Astrocyte of the cerebellum (primary cell): ENCODE data around the gene COG8.
"Not testable (repeated sequence)": the region's sequence is repeated elsewhere in the genome, so short reads cannot be mapped to it uniquely, and the experiment has no call there.

ENCODE experiments used
- DNase-seq: peaks from one replicate; pipeline ENCODE4 v3.0.0-alpha.2; 2011; ENCODE audit warnings: low read depth
- H3K4me3 ChIP-seq: 2 replicates; pipeline ENCODE4 v1.5.1; 2011; ENCODE audit warnings: mild to moderate bottlenecking, low read depth, low read length, moderate library complexity
- in situ Hi-C: cut with HindIII; loops from 2 replicates; pipeline ENCODE4 v1.10.0; 2017; ENCODE audit warnings: low sequenced_read_pairs
- TF ChIP-seq, protein P1 (sequence below): IDR thresholded peaks from 2 replicates; pipeline ENCODE4 v1.5.1; 2012; ENCODE audit warnings: low read length, low read depth, moderate library complexity, mild to moderate bottlenecking; ENCODE audit errors: missing control alignments

COG8 gene

DNA sequence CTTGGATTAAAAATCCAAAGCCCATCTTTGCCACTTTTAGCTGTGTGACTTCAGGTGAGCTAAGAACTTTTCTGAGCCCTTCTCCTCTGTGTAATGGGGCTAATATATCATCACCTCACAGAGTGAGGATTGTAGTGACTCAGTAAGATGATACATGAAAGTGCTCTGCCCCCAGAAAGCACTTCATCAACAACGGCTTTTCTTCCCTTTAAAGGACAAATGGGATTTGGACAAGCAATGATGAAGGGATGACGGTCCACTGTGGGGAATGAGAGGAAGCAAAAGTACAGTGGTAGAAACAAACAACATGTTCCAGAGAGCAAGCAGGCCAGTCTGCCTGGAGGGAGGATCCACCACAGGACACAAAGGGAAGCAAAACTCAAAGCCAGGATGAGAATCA, 26.5 kb upstream of the COG8 start:
- in situ Hi-C loops, result no loop called here
- DNase-seq, result no peak
- H3K4me3 ChIP-seq, result no peak overlapping the region

DNA sequence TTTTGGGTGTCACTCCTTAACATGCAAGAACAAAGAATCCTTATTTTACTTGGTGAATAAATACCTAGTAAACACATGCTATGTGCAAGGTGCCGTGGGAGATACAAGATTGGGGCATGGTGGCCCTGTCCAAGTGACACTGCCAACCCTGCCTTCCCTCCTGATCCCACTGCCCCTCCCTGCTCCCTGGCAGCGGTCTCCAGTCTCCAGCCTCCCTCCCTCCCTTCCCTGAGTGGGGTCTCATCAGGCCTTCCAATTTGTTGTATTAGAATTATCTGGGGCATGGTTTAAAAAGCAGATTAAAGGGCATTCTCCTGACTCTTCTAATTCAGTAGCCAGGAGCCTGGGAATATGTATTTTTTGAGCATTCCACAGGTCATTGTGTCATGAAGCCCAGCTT, 24.7 kb upstream of the COG8 start:
- H3K4me3 ChIP-seq, result no peak overlapping the region
- no peak for DNase-seq
- TF ChIP-seq, protein P1, sequence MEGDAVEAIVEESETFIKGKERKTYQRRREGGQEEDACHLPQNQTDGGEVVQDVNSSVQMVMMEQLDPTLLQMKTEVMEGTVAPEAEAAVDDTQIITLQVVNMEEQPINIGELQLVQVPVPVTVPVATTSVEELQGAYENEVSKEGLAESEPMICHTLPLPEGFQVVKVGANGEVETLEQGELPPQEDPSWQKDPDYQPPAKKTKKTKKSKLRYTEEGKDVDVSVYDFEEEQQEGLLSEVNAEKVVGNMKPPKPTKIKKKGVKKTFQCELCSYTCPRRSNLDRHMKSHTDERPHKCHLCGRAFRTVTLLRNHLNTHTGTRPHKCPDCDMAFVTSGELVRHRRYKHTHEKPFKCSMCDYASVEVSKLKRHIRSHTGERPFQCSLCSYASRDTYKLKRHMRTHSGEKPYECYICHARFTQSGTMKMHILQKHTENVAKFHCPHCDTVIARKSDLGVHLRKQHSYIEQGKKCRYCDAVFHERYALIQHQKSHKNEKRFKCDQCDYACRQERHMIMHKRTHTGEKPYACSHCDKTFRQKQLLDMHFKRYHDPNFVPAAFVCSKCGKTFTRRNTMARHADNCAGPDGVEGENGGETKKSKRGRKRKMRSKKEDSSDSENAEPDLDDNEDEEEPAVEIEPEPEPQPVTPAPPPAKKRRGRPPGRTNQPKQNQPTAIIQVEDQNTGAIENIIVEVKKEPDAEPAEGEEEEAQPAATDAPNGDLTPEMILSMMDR, result no peak
- in situ Hi-C loops, result no loop called here

More for the DNA sequence above, 26.5 kb upstream of the COG8 start:
- TF ChIP-seq, protein P1, result no peak

- in situ Hi-C loops, result no loop called here
- no peak for DNase-seq
- TF ChIP-seq, protein P1, result no peak
- H3K4me3 ChIP-seq, result no peak overlapping the region
Measured at GRCh38 chr16:69363281-69363717, 23.9 kb upstream of the COG8 start.

DNA sequence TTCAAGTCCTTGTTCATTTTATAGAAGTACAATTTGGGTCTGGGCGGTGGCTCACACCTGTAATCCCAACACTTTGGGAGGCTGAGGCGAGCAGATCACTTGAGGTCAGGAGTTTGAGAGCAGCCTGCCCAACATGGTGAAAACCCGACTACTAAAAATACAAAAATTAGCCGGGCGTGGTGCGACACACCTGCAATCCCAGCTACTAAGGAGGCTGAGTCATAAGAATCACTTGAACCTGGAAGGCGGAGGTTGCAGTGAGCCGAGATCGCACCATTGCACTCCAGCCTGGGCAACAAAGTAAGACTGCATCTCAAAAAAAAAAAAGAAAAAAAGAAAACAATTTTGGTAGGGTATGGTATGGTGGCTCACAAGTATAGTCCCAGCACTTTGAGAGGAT, 20.7 kb upstream of the COG8 start:
- DNase-seq, in situ Hi-C loops, H3K4me3 ChIP-seq: not testable (repeated sequence)

DNA sequence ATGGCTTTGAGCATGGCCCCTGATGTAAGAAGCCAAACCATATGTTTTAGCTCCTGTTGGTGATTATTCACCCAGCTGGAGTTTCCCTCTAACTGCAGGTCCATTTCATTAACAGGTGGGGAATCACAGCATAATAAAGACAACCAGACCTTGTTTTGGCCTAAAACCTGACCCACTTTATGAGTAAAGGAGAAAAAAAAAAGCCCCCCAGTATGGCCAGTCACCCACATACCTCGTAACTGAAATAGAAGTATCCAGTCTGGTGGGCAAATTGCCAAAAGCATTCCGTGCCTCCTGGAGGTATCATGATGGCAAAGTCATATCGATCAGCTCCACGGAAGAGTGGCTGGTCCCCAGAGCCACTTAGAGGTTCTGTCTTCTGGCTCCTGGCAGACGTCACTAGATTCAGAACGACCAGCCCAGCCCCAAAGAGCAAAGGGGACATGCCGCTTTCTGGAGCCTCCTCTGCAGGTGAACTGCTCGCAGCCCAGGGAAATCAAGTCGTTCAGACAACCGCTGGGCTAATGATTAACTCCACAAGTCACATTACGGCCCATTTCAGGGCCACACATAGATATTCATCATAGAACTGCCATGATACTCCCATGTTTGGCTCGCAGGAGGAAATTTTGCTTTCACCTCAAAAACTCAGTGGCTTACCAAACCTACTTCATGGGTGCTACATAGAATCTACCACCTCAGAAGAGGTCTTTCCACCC, 12.1 kb upstream of the COG8 start, which contains the start of gene TMED6:
TSS of gene TMED6 (minus strand) at position 478 of the 719 bp plus-strand sequence. CDS start at position 445, 33 bp downstream.
- in situ Hi-C loops, result no loop called here
- no peak within 1 kb of the TSS for H3K4me3 ChIP-seq
- TF ChIP-seq, protein P1, result no peak
- DNase-seq, result no peak

DNA sequence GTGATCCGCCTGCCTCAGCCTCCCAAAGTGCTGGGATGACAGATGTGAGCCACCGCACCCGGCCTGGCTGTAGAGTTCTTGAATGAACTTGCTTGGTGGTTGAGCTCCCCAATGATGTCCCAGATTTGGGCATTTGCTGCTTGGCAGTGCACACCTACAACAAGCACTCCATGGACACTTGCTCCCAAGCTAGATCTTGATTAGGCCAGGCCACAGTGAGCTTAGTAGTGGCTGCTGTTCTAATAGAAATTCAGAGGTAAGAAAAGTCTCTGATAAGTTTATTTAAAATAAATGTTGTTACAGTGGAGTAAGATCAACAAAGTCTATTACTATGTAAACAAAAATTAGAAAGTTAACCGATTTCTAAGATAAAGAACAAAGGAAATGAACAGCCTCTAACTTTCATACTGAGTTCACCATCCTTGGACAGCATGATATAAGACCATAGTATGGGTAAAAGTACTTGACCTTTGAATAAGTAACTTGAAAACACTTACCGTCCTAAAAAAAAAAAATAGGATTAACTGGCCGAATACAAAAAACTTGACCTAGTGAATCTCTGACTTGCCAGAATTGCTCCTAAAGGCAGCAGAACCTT, 11.3 kb upstream of the COG8 start:
- no peak for DNase-seq
- TF ChIP-seq, protein P1, result no peak
- in situ Hi-C loops, result no loop called here
- H3K4me3 ChIP-seq, result no peak overlapping the region

DNA sequence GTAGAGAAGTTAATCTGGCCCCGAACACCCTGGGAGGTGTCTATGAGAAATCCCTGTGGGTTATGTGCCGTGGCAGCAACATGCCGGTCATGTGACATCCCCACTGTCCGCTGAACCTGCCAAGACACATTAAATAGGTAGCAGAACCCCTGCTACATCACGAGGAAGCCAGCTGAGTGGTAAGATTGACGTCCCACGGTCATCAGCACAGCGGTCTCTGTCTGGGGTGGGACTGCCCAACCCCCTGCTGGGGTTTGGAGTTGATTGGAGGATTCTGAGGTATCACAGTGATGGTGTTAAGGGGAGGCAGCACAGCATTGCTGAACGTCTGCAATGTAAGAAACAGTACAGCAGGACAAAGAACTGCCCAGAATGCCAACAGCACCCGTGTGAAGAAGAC, 10.2 kb upstream of the COG8 start:
- DNase-seq, result no peak
- in situ Hi-C loops, result no loop called here
- no peak overlapping the region for H3K4me3 ChIP-seq
- TF ChIP-seq, protein P1, result no peak
